Stimulated activated CD4-positive, alpha-beta T cell treated with anti-CD3 and anti-CD28 coated beads, TNF-alpha, amount 100 ng/mL, for 4 hours (primary cell): ENCODE results near the gene OPCML.

Source experiments
- DNase-seq, 3 experiments: peaks; one replicate each; pipeline ENCODE4 v3.0.0-alpha.2; 2020; ENCODE audit warnings: low read depth in 3 of 3

OPCML gene

DNA sequence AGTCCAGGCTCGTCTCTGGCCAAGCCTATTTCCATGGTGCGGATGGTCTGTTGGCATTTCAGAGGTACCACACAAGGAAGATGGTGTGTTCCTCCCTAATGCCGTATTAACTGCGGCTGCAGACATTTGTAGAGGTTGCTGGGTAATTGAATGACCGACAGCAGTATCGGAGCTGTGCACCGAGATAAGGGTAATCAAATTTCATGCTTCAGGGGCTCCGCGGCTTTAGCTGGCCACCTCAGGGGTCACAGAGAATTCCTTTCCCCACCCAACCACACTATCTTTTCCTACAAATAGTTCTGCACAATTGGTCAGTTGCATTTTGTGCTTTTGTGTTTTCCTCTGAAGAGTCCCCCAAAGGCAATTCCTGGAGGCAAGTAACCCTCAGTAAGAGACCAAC is 297.4 kb downstream of the OPCML start:
- DNase-seq: no peak

DNA sequence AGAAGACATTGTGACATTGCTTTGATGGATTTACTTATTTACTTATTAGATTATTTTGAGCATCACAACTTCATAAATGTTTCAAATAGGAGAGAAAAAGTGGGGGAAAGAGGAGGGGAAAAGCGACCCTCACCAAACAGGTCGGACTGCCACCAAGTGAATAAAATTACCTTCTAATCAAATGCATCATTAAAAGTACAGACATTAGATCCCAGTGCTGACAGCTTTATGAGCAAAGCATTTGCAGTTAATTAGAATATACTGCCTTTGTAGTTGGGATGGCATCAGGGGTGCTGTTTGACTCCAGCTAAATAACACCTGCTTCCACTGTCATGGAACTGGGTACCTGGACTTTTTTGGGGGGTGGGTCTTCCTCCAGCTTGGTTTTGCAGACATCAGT is 299.6 kb downstream of the OPCML start:
- no peak for DNase-seq

- no peak for DNase-seq
Observed at GRCh38 chr11:133230431-133230830, 301.9 kb downstream of the OPCML start.

DNA sequence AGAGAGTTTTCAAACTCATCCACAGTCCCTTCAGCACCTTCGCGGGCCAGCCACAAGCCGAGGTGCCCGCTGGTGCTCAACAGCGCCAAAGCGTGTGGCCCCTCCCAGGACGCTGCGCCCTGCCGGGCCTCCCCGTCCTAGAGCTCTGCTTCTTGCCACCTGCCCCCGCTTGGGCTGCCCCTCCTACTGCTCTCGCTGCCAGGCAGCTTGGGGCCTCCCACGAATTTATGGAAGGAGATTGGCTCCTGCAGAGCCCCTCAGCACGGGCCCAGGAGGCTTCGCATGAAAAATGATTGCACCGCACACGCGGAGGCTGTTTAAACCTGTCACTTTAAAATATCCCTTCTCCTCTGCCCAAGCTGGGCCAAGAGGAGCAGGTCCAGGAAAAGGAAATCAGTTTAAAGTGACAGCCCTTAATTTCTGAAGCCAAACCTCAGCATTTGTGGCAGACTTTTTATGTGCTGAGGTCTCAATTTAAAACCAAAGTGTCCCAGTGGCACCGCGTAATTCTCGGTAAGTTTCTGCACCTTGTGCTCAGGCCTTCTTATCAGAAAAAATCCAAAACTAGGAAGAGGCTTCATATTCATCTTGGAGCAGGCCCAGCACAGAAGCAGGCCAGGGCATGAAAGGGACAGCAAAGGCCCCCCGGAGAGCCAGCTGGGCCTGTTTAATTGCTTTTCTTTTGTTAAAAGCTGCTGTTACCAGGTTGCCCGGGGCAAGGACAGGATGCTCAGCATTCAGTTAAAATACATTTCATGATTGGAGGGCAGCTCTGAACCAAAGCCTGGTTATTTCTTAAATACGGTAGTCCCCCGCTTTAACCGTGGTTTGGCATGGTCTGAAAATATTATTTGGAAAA is 303.6 kb downstream of the OPCML start:
- DNase-seq: no peak

GRCh38 chr11:133227632-133228111 is 304.6 kb downstream of the OPCML start:
- no peak for DNase-seq

GRCh38 chr11:133224271-133224670 is 308.0 kb downstream of the OPCML start:
- DNase-seq: no peak

GRCh38 chr11:133222425-133223330 is 309.6 kb downstream of the OPCML start:
- DNase-seq: no peak

DNA sequence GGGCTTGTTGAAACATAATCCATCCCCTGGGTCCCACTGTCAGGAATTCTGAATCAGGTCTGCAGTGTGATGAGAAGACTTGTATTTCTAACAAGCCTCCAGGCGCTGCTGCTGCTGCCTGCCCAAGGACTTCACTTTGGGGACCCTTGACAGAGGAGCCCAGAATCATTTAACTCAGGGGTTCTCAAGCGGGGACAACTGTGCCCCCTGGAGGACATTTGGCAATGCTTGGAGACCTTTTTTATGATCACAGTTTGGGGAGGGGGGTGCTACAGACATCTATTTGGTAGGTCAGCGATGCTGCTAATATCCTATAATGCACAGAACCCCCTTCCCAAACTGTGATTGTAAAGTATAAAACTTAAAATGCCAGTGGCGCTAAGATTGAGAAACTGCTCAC is 312.8 kb downstream of the OPCML start:
- no peak for DNase-seq

DNA sequence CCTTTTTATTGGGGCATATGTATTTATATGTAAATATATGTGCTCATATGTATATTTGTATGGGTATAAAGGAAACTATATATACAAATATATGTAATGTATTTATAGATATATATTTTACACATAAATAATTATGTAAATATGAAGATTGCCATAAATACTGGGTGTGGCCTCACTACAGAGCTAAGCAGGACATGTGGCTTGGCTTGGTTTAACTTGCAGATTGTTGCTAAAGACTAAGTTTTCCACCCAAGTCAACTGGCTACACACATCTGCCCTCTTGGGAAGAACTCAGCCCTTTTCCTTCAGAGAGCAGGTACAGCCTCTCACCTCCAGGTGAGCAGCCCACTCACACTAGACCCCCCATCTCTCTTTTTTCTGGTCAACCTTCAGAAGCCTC is 315.5 kb downstream of the OPCML start:
- no peak for DNase-seq

GRCh38 chr11:133215596-133216230 is 316.6 kb downstream of the OPCML start:
- no peak for DNase-seq

DNA sequence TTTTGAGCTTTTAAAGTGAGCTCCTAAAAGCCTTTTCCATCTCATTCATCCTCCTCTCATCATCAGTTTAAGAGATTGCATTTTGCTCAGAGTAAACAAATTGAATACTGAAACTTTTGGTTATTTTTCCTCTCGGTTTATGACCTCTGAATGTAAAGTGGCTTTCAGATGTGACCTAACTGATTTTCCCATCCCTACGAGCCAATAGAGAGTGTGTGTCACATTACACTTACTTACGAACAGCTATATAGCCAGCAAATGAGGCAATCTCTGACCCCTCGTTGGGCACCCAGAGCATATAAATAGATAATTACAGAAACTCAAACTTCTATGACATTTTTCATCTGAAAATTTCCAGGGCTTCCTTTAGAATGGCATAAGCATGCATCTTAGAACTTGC is 317.7 kb downstream of the OPCML start:
- no peak for DNase-seq

GRCh38 chr11:133212201-133212600 is 320.1 kb downstream of the OPCML start:
- no peak for DNase-seq

GRCh38 chr11:133207995-133208394 is 324.3 kb downstream of the OPCML start:
- DNase-seq: no peak

GRCh38 chr11:133206313-133207005 is 325.8 kb downstream of the OPCML start:
- DNase-seq: no peak

GRCh38 chr11:133204158-133204557 is 328.1 kb downstream of the OPCML start:
- DNase-seq: no peak

DNA sequence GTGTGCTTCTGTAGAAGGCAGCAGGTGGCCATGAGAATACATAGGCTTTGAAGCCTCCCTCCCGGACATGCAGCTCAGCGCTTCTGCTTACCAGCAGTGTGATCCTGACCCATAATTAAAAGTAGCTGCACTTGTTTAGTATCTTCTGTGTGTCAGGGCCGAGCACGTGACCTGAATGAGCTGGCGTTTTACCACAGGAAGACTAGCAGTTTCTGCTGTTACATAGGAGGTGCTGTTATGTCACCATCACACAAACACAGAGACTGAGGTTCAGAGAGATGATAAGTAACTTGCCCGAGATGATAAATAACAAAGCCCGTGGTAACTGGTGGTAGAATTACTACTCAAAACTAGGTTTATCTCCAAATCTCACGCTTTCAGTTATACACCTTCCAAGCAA is 329.5 kb downstream of the OPCML start:
- DNase-seq: no peak

DNA sequence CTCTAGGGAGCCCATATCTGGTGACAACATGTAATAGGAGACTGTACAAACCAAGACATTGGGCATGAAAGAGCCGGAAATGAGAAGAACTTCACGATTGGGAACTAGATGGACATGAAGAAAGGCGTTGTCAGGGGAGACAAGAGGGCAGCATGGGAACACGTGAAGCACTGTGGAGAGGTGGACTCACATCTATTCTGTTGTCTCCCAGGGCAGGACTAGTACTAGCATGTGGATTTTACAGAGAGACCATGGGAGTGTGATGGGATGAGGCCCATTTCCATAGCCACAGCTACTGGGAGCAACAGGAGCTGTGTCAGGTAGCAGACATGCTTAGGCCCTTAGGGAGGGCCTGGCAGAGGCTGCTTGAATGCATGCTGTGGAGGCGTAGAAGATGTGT is 333.9 kb downstream of the OPCML start:
- no peak for DNase-seq

- no peak for DNase-seq
Observed at GRCh38 chr11:133197425-133197824, 334.9 kb downstream of the OPCML start.

DNA sequence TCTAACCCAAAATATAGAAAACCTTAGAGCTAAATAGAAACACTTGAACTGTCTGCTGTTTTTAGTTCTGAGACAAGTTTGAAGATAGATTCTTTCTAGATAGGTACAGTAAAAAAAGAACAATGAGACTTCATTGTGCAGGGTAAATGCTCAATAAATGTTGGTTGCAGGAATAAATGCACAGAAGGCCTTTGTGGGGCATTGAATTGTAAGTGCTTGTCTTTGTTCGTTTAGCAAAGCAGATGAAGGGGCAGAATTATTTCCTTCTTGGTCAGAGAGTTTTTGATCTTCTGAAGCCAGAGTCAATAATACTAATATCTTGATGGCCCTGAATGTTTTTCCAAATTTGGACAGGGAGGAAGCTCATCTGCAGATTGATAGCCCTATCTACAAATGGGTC is 340.4 kb downstream of the OPCML start:
- DNase-seq: no peak

DNA sequence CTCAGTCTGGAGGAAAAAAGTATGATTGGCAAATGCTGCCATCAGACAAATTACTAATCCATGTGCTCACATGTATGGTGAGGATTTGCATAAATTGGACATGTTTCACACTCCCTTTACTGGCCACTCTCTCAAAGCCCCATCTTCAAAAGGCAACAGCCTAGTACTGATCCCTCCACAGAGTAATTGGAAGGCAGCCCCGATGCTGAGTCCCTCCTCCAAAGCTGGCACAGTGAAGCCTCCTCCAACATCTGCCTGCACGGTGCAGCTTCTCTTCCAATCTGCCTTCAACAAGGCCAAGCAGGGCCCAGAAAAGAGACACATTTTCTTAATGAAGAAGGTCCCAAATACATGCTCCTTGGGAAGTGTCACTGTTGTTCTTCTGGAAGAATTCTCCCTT is 350.6 kb downstream of the OPCML start:
- no peak for DNase-seq

DNA sequence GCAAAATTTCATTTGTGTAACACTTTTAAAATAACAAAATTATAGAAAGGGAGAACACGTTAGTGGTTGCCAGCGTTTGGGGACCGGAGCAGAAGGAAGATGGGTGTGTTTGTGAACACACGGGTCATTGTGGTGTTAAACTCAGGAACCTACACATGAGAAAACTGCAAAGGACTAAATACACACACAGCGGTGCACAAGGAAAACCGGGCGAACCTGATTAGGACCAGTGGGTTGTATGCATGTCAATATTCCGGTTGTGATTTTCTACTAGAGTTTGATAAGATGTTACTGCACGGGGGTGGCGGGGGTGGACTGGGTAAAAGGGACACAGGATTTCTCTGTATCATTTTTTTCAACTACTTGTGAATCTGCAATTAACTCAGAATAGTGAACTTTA is 351.2 kb downstream of the OPCML start:
- DNase-seq: no peak

- DNase-seq: no peak
Observed at GRCh38 chr11:133180201-133180600, 352.1 kb downstream of the OPCML start.
